Calu3 (cell line): ENCODE results near the gene CA9. TPM values are rescaled to one million over a fixed set of nuclear protein-coding genes. Genes with fewer than 3 reads are reported as not detected.

Source experiments
- BruUV-seq: library from RNA; stranded (reverse); fragments of 400-500 nt; replicated peaks from 2 replicates; lab custom pipeline; 2021; lab: Mats Ljungman, UMichigan
- CTCF ChIA-PET: fragments of 300-600 bp; sonication (Branson Sonifier 250); formaldehyde crosslinking; loops from one replicate; lab custom pipeline; 2022; ENCODE audit warnings: antibody characterized with exemption; lab: Charles Lee
- DNase-seq: peaks from one replicate; pipeline ENCODE4 v3.0.0; 2022
- H3K27ac Mint-ChIP-seq: one replicate; pipeline ENCODE4 v1.8.0; 2022; ENCODE audit warnings: mixed read lengths; ENCODE audit not compliant: unreplicated experiment
- H3K27me3 Mint-ChIP-seq: one replicate; pipeline ENCODE4 v1.8.0; 2022; ENCODE audit warnings: mixed read lengths; ENCODE audit not compliant: unreplicated experiment
- H3K36me3 Mint-ChIP-seq: one replicate; pipeline ENCODE4 v1.8.0; 2022; ENCODE audit warnings: mild to moderate bottlenecking, moderate library complexity, mixed read lengths; ENCODE audit not compliant: insufficient read depth, unreplicated experiment
- H3K4me1 Mint-ChIP-seq: one replicate; pipeline ENCODE4 v1.8.0; 2022; ENCODE audit warnings: mild to moderate bottlenecking, low read depth, mixed read lengths; ENCODE audit not compliant: unreplicated experiment
- H3K4me3 Mint-ChIP-seq: one replicate; pipeline ENCODE4 v1.8.0; 2022; ENCODE audit warnings: mild to moderate bottlenecking, low read depth, moderate library complexity, mixed read lengths; ENCODE audit not compliant: unreplicated experiment
- H3K9me3 Mint-ChIP-seq: one replicate; pipeline ENCODE4 v1.8.0; 2022; ENCODE audit warnings: low read depth, mixed read lengths; ENCODE audit not compliant: unreplicated experiment
- intact Hi-C: fragments of 100-400 bp; cut with micrococcal nuclease; formaldehyde crosslinking; loops from one replicate; pipeline ENCODE4 v1.10.0; 2022; ENCODE audit not compliant: unreplicated experiment
- total RNA-seq: library from RNA; stranded (reverse); gene quantifications from 2 replicates; pipeline ENCODE4 v1.2.3, GENCODE V29; 2022
- TF ChIP-seq, protein P1 (sequence below): fragments of 200-600 bp; IDR thresholded peaks from one replicate; pipeline ENCODE4 v1.8.0; 2022; ENCODE audit warnings: antibody characterized with exemption; ENCODE audit not compliant: unreplicated experiment

The CA9 gene
- total RNA-seq, 1 experiment from 2014 or later: 0.64 TPM

DNA sequence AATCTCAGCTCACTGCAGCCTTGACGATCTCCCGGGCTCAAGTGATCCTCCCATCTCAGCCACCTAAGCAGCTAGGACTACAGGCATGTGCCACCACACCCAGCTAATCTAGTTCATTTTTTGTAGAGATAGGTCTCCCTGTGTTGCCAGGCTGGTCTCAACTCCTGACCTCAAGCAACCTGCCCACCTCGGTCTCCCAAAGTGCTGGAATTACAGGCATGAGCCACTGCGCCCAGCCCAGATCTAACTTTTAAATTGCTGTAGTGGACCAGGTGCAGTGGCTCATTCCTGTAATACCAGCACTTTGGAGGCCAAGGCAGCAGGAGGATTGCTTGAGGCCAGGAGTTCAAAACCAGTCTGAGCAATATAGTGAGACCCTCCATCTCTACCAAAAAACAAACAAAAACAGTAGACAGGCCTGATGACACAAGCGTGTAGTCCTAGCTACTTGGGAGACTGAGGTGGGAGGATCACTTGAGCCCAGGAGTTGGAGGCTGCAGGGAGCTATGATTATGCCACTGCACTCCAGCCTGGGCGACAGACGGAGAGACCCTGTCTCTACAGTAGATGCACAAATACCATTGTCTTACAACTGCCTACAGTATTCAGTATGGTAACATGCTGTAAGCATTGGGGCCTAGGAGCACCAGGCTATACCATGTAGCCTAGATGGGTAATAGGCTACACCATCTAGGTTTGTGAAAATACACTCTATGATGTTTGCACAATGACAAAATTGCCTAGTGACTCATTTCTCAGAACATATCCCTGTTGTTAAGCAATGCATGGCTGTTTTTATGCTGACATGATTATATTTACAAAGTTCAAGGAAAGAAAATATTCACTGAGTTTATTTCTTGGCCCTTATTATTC, 21.5 kb upstream of the CA9 start:
- peaks cover 19% of the 10 kb centered on the region for H3K27me3 Mint-ChIP-seq
- intact Hi-C loops: no loop called here
- H3K36me3 Mint-ChIP-seq: peaks cover 3% of the 10 kb centered on the region
- no peaks in the 10 kb centered on the region for H3K9me3 Mint-ChIP-seq
- BruUV-seq: no TSS peak
- TF ChIP-seq, protein P1, sequence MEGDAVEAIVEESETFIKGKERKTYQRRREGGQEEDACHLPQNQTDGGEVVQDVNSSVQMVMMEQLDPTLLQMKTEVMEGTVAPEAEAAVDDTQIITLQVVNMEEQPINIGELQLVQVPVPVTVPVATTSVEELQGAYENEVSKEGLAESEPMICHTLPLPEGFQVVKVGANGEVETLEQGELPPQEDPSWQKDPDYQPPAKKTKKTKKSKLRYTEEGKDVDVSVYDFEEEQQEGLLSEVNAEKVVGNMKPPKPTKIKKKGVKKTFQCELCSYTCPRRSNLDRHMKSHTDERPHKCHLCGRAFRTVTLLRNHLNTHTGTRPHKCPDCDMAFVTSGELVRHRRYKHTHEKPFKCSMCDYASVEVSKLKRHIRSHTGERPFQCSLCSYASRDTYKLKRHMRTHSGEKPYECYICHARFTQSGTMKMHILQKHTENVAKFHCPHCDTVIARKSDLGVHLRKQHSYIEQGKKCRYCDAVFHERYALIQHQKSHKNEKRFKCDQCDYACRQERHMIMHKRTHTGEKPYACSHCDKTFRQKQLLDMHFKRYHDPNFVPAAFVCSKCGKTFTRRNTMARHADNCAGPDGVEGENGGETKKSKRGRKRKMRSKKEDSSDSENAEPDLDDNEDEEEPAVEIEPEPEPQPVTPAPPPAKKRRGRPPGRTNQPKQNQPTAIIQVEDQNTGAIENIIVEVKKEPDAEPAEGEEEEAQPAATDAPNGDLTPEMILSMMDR: no peak
- H3K4me3 Mint-ChIP-seq: no peak overlapping the region
- no peak for DNase-seq
- no peak overlapping the region for H3K27ac Mint-ChIP-seq
- CTCF ChIA-PET: no interaction called here
- H3K4me1 Mint-ChIP-seq: peaks cover 12% of the 10 kb centered on the region

DNA sequence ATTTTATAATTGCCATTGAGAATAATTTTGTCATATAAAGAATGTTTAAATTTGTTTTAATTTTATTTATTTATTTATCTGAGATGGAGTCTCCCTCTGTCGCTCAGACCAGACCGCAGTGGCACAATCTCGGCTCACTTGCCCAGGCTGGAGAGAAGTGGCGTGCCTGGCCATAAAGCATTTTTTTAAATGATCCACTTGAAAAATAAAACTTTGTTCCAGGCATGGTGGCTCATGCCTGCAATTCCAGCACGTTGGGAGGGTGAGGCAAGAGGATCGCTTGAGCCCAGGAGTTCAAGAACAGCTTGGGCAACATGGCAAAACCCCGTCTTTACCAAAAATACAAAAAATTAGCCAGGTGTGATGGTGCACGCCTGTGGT, 20.9 kb upstream of the CA9 start:
- no TSS peak for BruUV-seq
- CTCF ChIA-PET: no interaction called here

DNA sequence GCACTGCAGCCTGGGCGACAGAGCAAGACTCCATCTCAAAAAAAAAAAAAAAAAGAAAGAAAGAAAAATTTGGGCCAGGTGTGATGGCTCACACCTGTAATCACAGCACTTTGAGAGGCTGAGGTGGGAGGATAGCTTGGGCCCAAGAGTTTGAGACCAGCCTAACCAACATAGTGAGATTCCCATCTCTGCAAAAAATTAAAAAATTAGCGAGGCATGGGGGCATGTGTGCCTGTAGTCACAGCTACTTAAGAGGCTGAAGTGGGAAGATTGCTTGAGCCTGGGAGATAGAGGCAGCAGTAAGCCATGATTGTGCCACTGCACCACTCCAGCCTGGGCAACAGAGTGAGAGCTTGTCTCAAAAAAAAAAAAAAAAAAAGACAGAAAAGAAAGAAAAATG, 20.1 kb upstream of the CA9 start:
- TF ChIP-seq, protein P1: no peak
- no peaks in the 10 kb centered on the region for H3K4me1 Mint-ChIP-seq
- H3K27ac Mint-ChIP-seq: no peak overlapping the region
- H3K36me3 Mint-ChIP-seq: peaks cover 17% of the 10 kb centered on the region
- peaks cover 5% of the 10 kb centered on the region for H3K27me3 Mint-ChIP-seq
- DNase-seq: no peak
- H3K9me3 Mint-ChIP-seq: no peaks in the 10 kb centered on the region
- BruUV-seq: no TSS peak
- no peak overlapping the region for H3K4me3 Mint-ChIP-seq
- intact Hi-C loops: no loop called here
- CTCF ChIA-PET: no interaction called here

More for the DNA sequence above, 20.9 kb upstream of the CA9 start:
- intact Hi-C loops: no loop called here
- TF ChIP-seq, protein P1: no peak
- Mint-ChIP-seq H3K27me3 (peaks cover 13% of the 10 kb centered on the region), H3K36me3 (peaks cover 10% of the 10 kb centered on the region), H3K27ac (no peak overlapping the region), H3K4me3 (no peak overlapping the region), H3K9me3 (no peaks in the 10 kb centered on the region), H3K4me1 (peaks cover 7% of the 10 kb centered on the region)
- no peak for DNase-seq

DNA sequence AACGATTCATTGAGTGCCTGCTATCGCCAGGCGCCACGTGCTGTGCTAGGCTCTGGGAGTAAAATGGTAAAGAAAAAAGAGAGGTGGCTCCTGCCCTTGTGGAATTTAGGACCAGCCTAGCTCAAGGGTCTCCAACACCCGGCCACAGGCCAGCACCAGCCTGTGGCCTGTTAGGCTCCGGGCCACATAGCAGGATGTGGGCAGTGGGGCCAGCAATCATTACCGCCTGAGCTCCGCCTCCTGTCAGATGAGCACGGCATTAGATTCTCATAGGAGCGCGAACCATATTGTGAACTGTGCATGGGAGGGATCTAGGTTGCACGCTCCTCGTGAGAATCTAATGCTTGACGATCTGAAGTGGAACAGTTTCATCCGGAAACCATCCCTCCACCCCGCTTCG, 17.4 kb upstream of the CA9 start:
- CTCF ChIA-PET: no interaction called here
- Mint-ChIP-seq H3K27me3 (no peaks in the 10 kb centered on the region), H3K9me3 (no peaks in the 10 kb centered on the region), H3K4me3 (no peak overlapping the region), H3K4me1 (peaks cover 8% of the 10 kb centered on the region), H3K36me3 (peaks cover 31% of the 10 kb centered on the region), H3K27ac (peak overlapping the region; percentile 100)
- intact Hi-C loops: no loop called here
- no TSS peak for BruUV-seq
- DNase-seq: no peak
- TF ChIP-seq, protein P1: no peak
